Activated CD4-positive, alpha-beta T cell treated with anti-CD3 and anti-CD28 coated beads for 36 hours (primary cell): Measurements from ENCODE around the gene MDFIC. TPM values are rescaled to one million over a fixed set of nuclear protein-coding genes. Genes with fewer than 3 reads are reported as not detected.
A peak's percentile ranks its signal among the peaks of the same experiment; 100 is the strongest.

Experiments
- ATAC-seq: fragments of 200-7000 bp; cut with Tn5 transposase; one replicate; pipeline ENCODE4 v1.10.0; 2021; ENCODE audit warnings: mild to moderate bottlenecking, moderate library complexity
- CTCF ChIA-PET: fragments of 350-600 bp; sonication (Branson Sonifier 250); formaldehyde crosslinking; loops from one replicate; lab custom pipeline; 2021; ENCODE audit warnings: antibody characterized with exemption; lab: Charles Lee
- POLR2A ChIA-PET: fragments of 350-600 bp; sonication (Branson Sonifier 250); formaldehyde crosslinking; loops from one replicate; lab custom pipeline; 2021; ENCODE audit warnings: antibody characterized with exemption, inconsistent platforms; lab: Charles Lee
- DNase-seq: peaks from one replicate; pipeline ENCODE4 v3.0.0-alpha.2; 2020
- H3K27ac Mint-ChIP-seq: one replicate; pipeline ENCODE4 v1.8.0; 2021; ENCODE audit warnings: mixed read lengths
- H3K27me3 Mint-ChIP-seq: one replicate; pipeline ENCODE4 v1.8.0; 2021; ENCODE audit warnings: mixed read lengths
- H3K36me3 Mint-ChIP-seq: one replicate; pipeline ENCODE4 v1.8.0; 2021; ENCODE audit warnings: low read depth, mixed read lengths
- H3K4me1 Mint-ChIP-seq: one replicate; pipeline ENCODE4 v1.8.0; 2021; ENCODE audit warnings: mixed read lengths
- H3K4me3 Mint-ChIP-seq: one replicate; pipeline ENCODE4 v1.8.0; 2021; ENCODE audit warnings: mild to moderate bottlenecking, moderate library complexity, mixed read lengths
- H3K9me3 Mint-ChIP-seq: one replicate; pipeline ENCODE4 v1.8.0; 2021; ENCODE audit warnings: low read depth, mixed read lengths
- intact Hi-C, 2 experiments: fragments of 100-400 bp; cut with DNase I in 1 of 2; cut with micrococcal nuclease in 1 of 2; formaldehyde crosslinking; loops; one replicate each; pipeline versions ENCODE4 v1.14.2 to v1.15.1; 2022 to 2024; cut with DNase I, micrococcal nuclease
- total RNA-seq, 2 experiments: library from RNA; stranded (reverse); gene quantifications; one replicate each; pipeline ENCODE4 v1.2.3, GENCODE V29; 2021

MDFIC gene
- total RNA-seq, 2 experiments from 2014 or later = 68.4 to 113 TPM

- no peak for DNase-seq
- H3K4me3 Mint-ChIP-seq = no peak overlapping the region
- POLR2A ChIA-PET = no interaction called here
These were observed 18.8 kb upstream of the MDFIC start for GRCh38 chr7:114903131-114903530.

GRCh38 chr7:114910787-114911186 lies 11.1 kb upstream of the MDFIC start:
- DNase-seq (no peak), ATAC-seq (no peak)
- peaks cover 9% of the 10 kb centered on the region for H3K4me1 Mint-ChIP-seq
- POLR2A ChIA-PET = interaction anchor here (0.5 kb wide), 1 partner anchor 89 kb away, joined by 5 read pairs; no protein-coding TSS in a partner anchor
- intact Hi-C loops = no loop called here
- no peaks in the 10 kb centered on the region for H3K27me3 Mint-ChIP-seq
- CTCF ChIA-PET = no interaction called here
- H3K4me3 Mint-ChIP-seq = no peak overlapping the region
- peaks cover 7% of the 10 kb centered on the region for H3K9me3 Mint-ChIP-seq
- no peaks in the 10 kb centered on the region for H3K36me3 Mint-ChIP-seq
- H3K27ac Mint-ChIP-seq = no peak overlapping the region

More at GRCh38 chr7:114903131-114903530, 18.8 kb upstream of the MDFIC start:
- H3K36me3 Mint-ChIP-seq = no peaks in the 10 kb centered on the region
- peaks cover under 1% of the 10 kb centered on the region for H3K9me3 Mint-ChIP-seq
- H3K27me3 Mint-ChIP-seq = no peaks in the 10 kb centered on the region
- CTCF ChIA-PET = interaction anchor here (2.0 kb wide), 1 partner anchor 9 kb away, joined by 4 read pairs; no protein-coding TSS in a partner anchor
- no peak overlapping the region for H3K27ac Mint-ChIP-seq
- H3K4me1 Mint-ChIP-seq = no peaks in the 10 kb centered on the region
- intact Hi-C loops = no loop called here
- no peak for ATAC-seq

GRCh38 chr7:114911411-114911810 lies 10.5 kb upstream of the MDFIC start:
- CTCF ChIA-PET = interaction anchor here (1.8 kb wide), 1 partner anchor 8 kb away, joined by 4 read pairs; no protein-coding TSS in a partner anchor
- ATAC-seq (no peak), DNase-seq (no peak)
- H3K27me3 Mint-ChIP-seq = no peaks in the 10 kb centered on the region
- no peaks in the 10 kb centered on the region for H3K36me3 Mint-ChIP-seq
- H3K4me3 Mint-ChIP-seq = no peak overlapping the region
- peaks cover 15% of the 10 kb centered on the region for H3K4me1 Mint-ChIP-seq
- peaks cover 7% of the 10 kb centered on the region for H3K9me3 Mint-ChIP-seq
- intact Hi-C loops = no loop called here
- H3K27ac Mint-ChIP-seq = no peak overlapping the region
- POLR2A ChIA-PET = no interaction called here

GRCh38 chr7:114916261-114916892 lies 5.5 kb upstream of the MDFIC start:
- intact Hi-C loops = loop anchor here (1.0 to 5.0 kb wide), 5 partner anchors 15 to 119 kb away; no protein-coding TSS in a partner anchor
- Mint-ChIP-seq H3K27me3 (no peaks in the 10 kb centered on the region), H3K9me3 (peaks cover 3% of the 10 kb centered on the region), H3K4me3 (peak overlapping the region; percentile 44), H3K27ac (peak overlapping the region; percentile 94), H3K36me3 (no peaks in the 10 kb centered on the region), H3K4me1 (peaks cover 59% of the 10 kb centered on the region)
- ATAC-seq (peak; percentile 91), DNase-seq (peak; percentile 74)
- POLR2A ChIA-PET = interaction anchor here (0.6 to 1.0 kb wide), 2 partner anchors 25 to 26 kb away, joined by 3 read pairs; no protein-coding TSS in a partner anchor
- CTCF ChIA-PET = interaction anchor here (1.0 to 1.5 kb wide), 4 partner anchors 23 to 51 kb away, joined by 3 to 4 read pairs (median 3); no protein-coding TSS in a partner anchor

- POLR2A ChIA-PET = interaction anchor here (0.6 kb wide), 1 partner anchor 43 kb away, joined by 3 read pairs; no protein-coding TSS in a partner anchor
- Mint-ChIP-seq H3K27ac (peak overlapping the region; percentile 94), H3K36me3 (no peaks in the 10 kb centered on the region), H3K27me3 (no peaks in the 10 kb centered on the region), H3K4me1 (peaks cover 63% of the 10 kb centered on the region), H3K4me3 (peak overlapping the region; percentile 44), H3K9me3 (peaks cover 3% of the 10 kb centered on the region)
- ATAC-seq (no peak), DNase-seq (no peak)
- intact Hi-C loops = loop anchor here (2.0 to 5.0 kb wide), 2 partner anchors 117 to 120 kb away; no protein-coding TSS in a partner anchor
- CTCF ChIA-PET = interaction anchor here (1.4 to 1.5 kb wide), 2 partner anchors 22 to 52 kb away, joined by 3 to 4 read pairs; no protein-coding TSS in a partner anchor
These were observed 4.6 kb upstream of the MDFIC start for GRCh38 chr7:114917211-114917839.

- Mint-ChIP-seq H3K27me3 (no peaks in the 10 kb centered on the region), H3K27ac (peak overlapping the region; percentile 65), H3K4me1 (peaks cover 65% of the 10 kb centered on the region), H3K4me3 (peak overlapping the region; percentile 20), H3K9me3 (peaks cover 1% of the 10 kb centered on the region), H3K36me3 (peaks cover 10% of the 10 kb centered on the region)
- intact Hi-C loops = loop anchor here in 1 of 2 experiments (5.0 kb wide), 1 partner anchor 122 kb away; no protein-coding TSS in a partner anchor
- POLR2A ChIA-PET = no interaction called here
- CTCF ChIA-PET = interaction anchor here (0.6 to 1.3 kb wide), 2 partner anchors 58 to 1311 kb away, joined by 3 read pairs; no protein-coding TSS in a partner anchor
- DNase-seq = no peak
- ATAC-seq = peak; percentile 1
These were observed 2.3 kb upstream of the MDFIC start for GRCh38 chr7:114919587-114919986.

- Mint-ChIP-seq H3K36me3 (peaks cover 15% of the 10 kb centered on the region), H3K27ac (peak overlapping the region; percentile 96), H3K4me1 (peaks cover 64% of the 10 kb centered on the region), H3K9me3 (no peaks in the 10 kb centered on the region), H3K27me3 (no peaks in the 10 kb centered on the region), H3K4me3 (peak overlapping the region; percentile 89)
- peak; percentile 48 for DNase-seq
- intact Hi-C loops = loop anchor here (2.0 to 10.0 kb wide), 5 partner anchors 54 to 1943 kb away; partner anchors contain the start of genes TES (in 2 of the 2) and CAPZA2 (in 1 of the 2)
- CTCF ChIA-PET = interaction anchor here (1.2 kb wide), 1 partner anchor 56 kb away, joined by 4 read pairs; no protein-coding TSS in a partner anchor
- POLR2A ChIA-PET = no interaction called here
- ATAC-seq = no peak
These were observed 266 bp upstream of the MDFIC start for GRCh38 chr7:114921631-114922025.

- Mint-ChIP-seq H3K36me3 (peaks cover 19% of the 10 kb centered on the region), H3K4me1 (peaks cover 59% of the 10 kb centered on the region), H3K9me3 (no peaks in the 10 kb centered on the region), H3K4me3 (peak overlapping the region; percentile 89), H3K27ac (peak overlapping the region; percentile 99), H3K27me3 (no peaks in the 10 kb centered on the region)
- DNase-seq = peak; percentile 68
- peak; percentile 47 for ATAC-seq
- CTCF ChIA-PET = interaction anchor here (0.5 to 1.7 kb wide), 7 partner anchors 10 to 205 kb away, joined by 3 to 10 read pairs (median 4); no protein-coding TSS in a partner anchor
- POLR2A ChIA-PET = interaction anchor here (1.5 to 1.9 kb wide), 2 partner anchors 9 to 33 kb away, joined by 4 to 5 read pairs; no protein-coding TSS in a partner anchor
- intact Hi-C loops = loop anchor here (1.0 to 10.0 kb wide), 6 partner anchors 8 to 1942 kb away; partner anchors contain the start of genes TES (in 2 of the 2) and CAPZA2 (in 1 of the 2)
These were observed 933 bp downstream of the MDFIC start for GRCh38 chr7:114922652-114923402.

- POLR2A ChIA-PET = interaction anchor here (1.5 to 1.9 kb wide), 2 partner anchors 8 to 34 kb away, joined by 4 to 5 read pairs; no protein-coding TSS in a partner anchor
- H3K36me3 Mint-ChIP-seq = peaks cover 19% of the 10 kb centered on the region
- H3K9me3 Mint-ChIP-seq = no peaks in the 10 kb centered on the region
- H3K4me1 Mint-ChIP-seq = peaks cover 54% of the 10 kb centered on the region
- CTCF ChIA-PET = interaction anchor here (1.1 to 1.7 kb wide), 6 partner anchors 9 to 103 kb away, joined by 3 to 10 read pairs (median 4); no protein-coding TSS in a partner anchor
- peak overlapping the region; percentile 99 for H3K27ac Mint-ChIP-seq
- peak overlapping the region; percentile 89 for H3K4me3 Mint-ChIP-seq
- H3K27me3 Mint-ChIP-seq = no peaks in the 10 kb centered on the region
- ATAC-seq = no peak
- intact Hi-C loops = loop anchor here (1.0 to 10.0 kb wide), 6 partner anchors 8 to 1941 kb away; partner anchors contain the start of genes TES (in 2 of the 2) and CAPZA2 (in 1 of the 2)
- no peak for DNase-seq
These were observed 1.5 kb downstream of the MDFIC start for GRCh38 chr7:114923403-114923713.

GRCh38 chr7:114924038-114924712 lies 2.3 kb downstream of the MDFIC start:
- CTCF ChIA-PET = interaction anchor here (0.9 to 1.7 kb wide), 7 partner anchors 8 to 104 kb away, joined by 3 to 10 read pairs (median 4); no protein-coding TSS in a partner anchor
- peak overlapping the region; percentile 99 for H3K27ac Mint-ChIP-seq
- DNase-seq (no peak), ATAC-seq (no peak)
- peak overlapping the region; percentile 89 for H3K4me3 Mint-ChIP-seq
- POLR2A ChIA-PET = interaction anchor here (1.9 kb wide), 1 partner anchor 34 kb away, joined by 4 read pairs; no protein-coding TSS in a partner anchor
- H3K36me3 Mint-ChIP-seq = peaks cover 19% of the 10 kb centered on the region
- no peaks in the 10 kb centered on the region for H3K9me3 Mint-ChIP-seq
- no peaks in the 10 kb centered on the region for H3K27me3 Mint-ChIP-seq
- intact Hi-C loops = loop anchor here (5.0 to 10.0 kb wide), 4 partner anchors 57 to 1941 kb away; partner anchors contain the start of genes TES (in 2 of the 2) and CAPZA2 (in 1 of the 2)
- H3K4me1 Mint-ChIP-seq = peaks cover 47% of the 10 kb centered on the region
